Heart left ventricle (tissue), 13 donors: ENCODE results near the gene PCED1A.

Experiments
- POLR2A ChIP-seq, 2 donors: fragments of 450-650 bp; IDR thresholded peaks; one replicate each; pipeline ENCODE4 v1.6.1; 2017; ENCODE audit warnings: antibody characterized with exemption in 2 of 2, mild to moderate bottlenecking in 2 of 2, moderate library complexity in 2 of 2
- TF ChIP-seq, protein P1 (sequence below), 12 donors: fragments of 200-600 bp; sonication (generic) in 4 of 12; IDR thresholded peaks; one replicate each; pipeline versions ENCODE4 v1.5.0 to v1.8.0; 2018 to 2022; ENCODE audit warnings: antibody characterized with exemption in 12 of 12, mild to moderate bottlenecking in 5 of 12
- donor health status: ischemic (EF 13 %, LVEDD 7.1; RV severe dilation, severe dysfunction).
- donor health status: DM: no; HTN: yes; CAD: no.
- donor health status: DM: no; HTN: no; CAD: no.
- donor health status: ischemic (EF 25% LVEDD 6.9; RV normal size, moderate dysfunction).
- donor health status: ischemic (EF 25% LVEDD 5.7; RV mildly dilated, moderate dysfunction).
- donor health status: ischemic (EF 35%, LVEDD 5.7; RV mildly dilated, moderate dysfunction).
- donor health status: nonischemic (EF 11% LVEDD 7.7; RV severe dilation, severe dysfunction).
- donor health status: DM: yes; HTN: yes; CAD: no.
- donor health status: PGD.
- donor health status: ischemic (EF 29% LVEDD 5.4; RV normal size, mild dysfunction).
- donor health status: nonischemic (EF 23%, LVEDD 6.1; RV moderate dilation, normal function).

DNA sequence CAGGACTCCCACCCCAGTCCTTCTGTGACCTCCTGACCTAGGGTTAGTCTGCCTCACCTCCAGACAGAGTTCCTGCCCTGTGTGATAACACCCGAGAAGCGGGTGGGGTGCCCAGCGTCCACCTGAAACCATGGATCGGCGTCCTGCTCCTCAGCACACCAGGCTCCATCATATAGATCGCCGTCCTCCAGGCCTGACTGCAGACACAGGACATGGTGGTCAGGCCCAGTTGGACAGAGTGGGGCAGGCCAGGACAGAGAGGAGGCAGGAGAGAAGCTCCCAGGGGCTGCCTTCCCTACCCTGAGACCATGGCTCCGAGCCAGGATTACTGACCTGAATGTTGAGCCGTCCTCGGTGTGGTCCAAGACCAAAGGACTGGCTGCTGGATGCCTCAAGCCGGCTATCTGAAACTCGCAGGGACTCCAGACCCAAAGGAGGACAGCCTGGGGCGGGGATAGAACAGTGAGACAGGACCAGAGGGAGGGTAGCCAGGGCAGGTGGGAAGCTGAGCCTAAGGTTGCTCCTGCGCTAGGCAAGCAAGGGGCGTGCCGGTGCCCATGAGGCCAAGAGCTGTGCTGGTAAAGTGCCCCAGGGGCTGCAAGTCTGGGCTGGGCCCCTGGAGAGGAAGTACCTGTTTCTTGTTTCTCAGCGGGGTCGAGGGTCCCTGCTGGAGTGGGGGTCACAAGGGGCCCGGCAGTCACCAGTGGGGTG is 42.2 kb downstream of the PCED1A start:
- no peak for TF ChIP-seq POLR2A (IDR thresholded peaks at IDR 0.05)
- TF ChIP-seq, protein P1, sequence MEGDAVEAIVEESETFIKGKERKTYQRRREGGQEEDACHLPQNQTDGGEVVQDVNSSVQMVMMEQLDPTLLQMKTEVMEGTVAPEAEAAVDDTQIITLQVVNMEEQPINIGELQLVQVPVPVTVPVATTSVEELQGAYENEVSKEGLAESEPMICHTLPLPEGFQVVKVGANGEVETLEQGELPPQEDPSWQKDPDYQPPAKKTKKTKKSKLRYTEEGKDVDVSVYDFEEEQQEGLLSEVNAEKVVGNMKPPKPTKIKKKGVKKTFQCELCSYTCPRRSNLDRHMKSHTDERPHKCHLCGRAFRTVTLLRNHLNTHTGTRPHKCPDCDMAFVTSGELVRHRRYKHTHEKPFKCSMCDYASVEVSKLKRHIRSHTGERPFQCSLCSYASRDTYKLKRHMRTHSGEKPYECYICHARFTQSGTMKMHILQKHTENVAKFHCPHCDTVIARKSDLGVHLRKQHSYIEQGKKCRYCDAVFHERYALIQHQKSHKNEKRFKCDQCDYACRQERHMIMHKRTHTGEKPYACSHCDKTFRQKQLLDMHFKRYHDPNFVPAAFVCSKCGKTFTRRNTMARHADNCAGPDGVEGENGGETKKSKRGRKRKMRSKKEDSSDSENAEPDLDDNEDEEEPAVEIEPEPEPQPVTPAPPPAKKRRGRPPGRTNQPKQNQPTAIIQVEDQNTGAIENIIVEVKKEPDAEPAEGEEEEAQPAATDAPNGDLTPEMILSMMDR (IDR thresholded peaks at IDR 0.05): no peak
